K562 (cell line): Measurements from ENCODE around the gene CENPV. TPM values are rescaled to one million over a fixed set of nuclear protein-coding genes. Genes with fewer than 3 reads are reported as not detected.
A peak's percentile ranks its signal among the peaks of the same experiment; 100 is the strongest.

Experiments
- FIP1L1 ChIP-seq: fragments of 200-400 bp; formaldehyde crosslinking; IDR thresholded peaks from 2 replicates; pipeline ENCODE4 v1.6.1; 2018; ENCODE audit warnings: mild to moderate bottlenecking, low read depth, low read length; ENCODE audit not compliant: poor library complexity, severe bottlenecking
- FOXJ2 ChIP-seq: fragments of 200-800 bp; sonication (Bioruptor generic); IDR thresholded peaks from 2 replicates; pipeline ENCODE4 v1.6.1; 2016; ENCODE audit warnings: missing genetic modification characterization, missing compliant biosample characterization
- KLF16 ChIP-seq: IDR thresholded peaks from 2 replicates; pipeline ENCODE4 v1.6.1; 2016; ENCODE audit warnings: antibody characterized with exemption
- RBM15 ChIP-seq: fragments of 200-400 bp; formaldehyde crosslinking; IDR thresholded peaks from 2 replicates; pipeline ENCODE4 v1.6.1; 2018; ENCODE audit warnings: mild to moderate bottlenecking, low read length, moderate library complexity; ENCODE audit not compliant: insufficient read depth
- SIRT6 ChIP-seq: IDR thresholded peaks from one replicate; pipeline ENCODE4 v1.6.1; 2012; ENCODE audit warnings: low read depth, mild to moderate bottlenecking, control low read depth, inconsistent platforms, low read length, moderate library complexity
- ZNF347 ChIP-seq: fragments of 450-650 bp; formaldehyde crosslinking; IDR thresholded peaks from 2 replicates; pipeline ENCODE4 v1.4.0; 2020; ENCODE audit warnings: low read depth, mild to moderate bottlenecking, moderate library complexity
- polyA plus RNA-seq, 8 experiments: library from polyadenylated mRNA; depleted of rRNA in 4 of 8; stranded (reverse) in 5 of 8; unstranded in 3 of 8; fragments of >200 nt; fragmentation: Nextera tagmentation in 2 of 8; fragmentation: Illumina TruSeq in 1 of 8; extraction: Ambion mirVana in 2 of 8; extraction: Trizol in 1 of 8; gene quantifications; 2 replicates each; pipeline versions ENCODE4 v1.2.1 to v1.2.3, GENCODE V29; 2011 to 2014; ENCODE audit warnings: inconsistent platforms in 1 of 8, missing spikeins in 1 of 8
- total RNA-seq, 7 experiments: library from RNA; depleted of rRNA in 6 of 7; stranded (reverse); fragments of >200 nt in 6 of 7; fragmentation: Illumina TruSeq in 2 of 7; extraction: Trizol in 2 of 7; gene quantifications; 2 replicates each; pipeline versions ENCODE4 v1.2.1 to v1.2.3, GENCODE V29; 2011 to 2021; ENCODE audit warnings: low replicate concordance in 1 of 7
- TF ChIP-seq, protein P1 (sequence below), 2 experiments: fragments of 450-650 bp in 1 of 2; sonication (generic) in 1 of 2; formaldehyde crosslinking in 1 of 2; IDR thresholded peaks; 2 replicates each; pipeline versions ENCODE4 v1.7.1 to v1.9.0; 2016 to 2022; ENCODE audit warnings: inconsistent platforms in 1 of 2, mild to moderate bottlenecking in 1 of 2, missing genetic modification reagents in 1 of 2
- TF ChIP-seq, protein P2 (sequence below): sonication (generic); formaldehyde crosslinking; IDR thresholded peaks from 2 replicates; pipeline ENCODE4 v1.8.1; 2022; ENCODE audit warnings: missing genetic modification reagents
- TF ChIP-seq, protein P3 (sequence below), 2 experiments: IDR thresholded peaks; 2 replicates each; pipeline ENCODE4 v1.6.1; 2012; ENCODE audit warnings: improper control_type of control experiment in 2 of 2, low read depth in 2 of 2, low read length in 2 of 2, borderline replicate concordance in 1 of 2

The CENPV gene
- total and polyA plus RNA-seq, 9 of the 15 experiments (the other 6 are each of a cell fraction or from before 2014, with no cell fraction given): 17.8 to 131 (median 89.3) TPM

DNA sequence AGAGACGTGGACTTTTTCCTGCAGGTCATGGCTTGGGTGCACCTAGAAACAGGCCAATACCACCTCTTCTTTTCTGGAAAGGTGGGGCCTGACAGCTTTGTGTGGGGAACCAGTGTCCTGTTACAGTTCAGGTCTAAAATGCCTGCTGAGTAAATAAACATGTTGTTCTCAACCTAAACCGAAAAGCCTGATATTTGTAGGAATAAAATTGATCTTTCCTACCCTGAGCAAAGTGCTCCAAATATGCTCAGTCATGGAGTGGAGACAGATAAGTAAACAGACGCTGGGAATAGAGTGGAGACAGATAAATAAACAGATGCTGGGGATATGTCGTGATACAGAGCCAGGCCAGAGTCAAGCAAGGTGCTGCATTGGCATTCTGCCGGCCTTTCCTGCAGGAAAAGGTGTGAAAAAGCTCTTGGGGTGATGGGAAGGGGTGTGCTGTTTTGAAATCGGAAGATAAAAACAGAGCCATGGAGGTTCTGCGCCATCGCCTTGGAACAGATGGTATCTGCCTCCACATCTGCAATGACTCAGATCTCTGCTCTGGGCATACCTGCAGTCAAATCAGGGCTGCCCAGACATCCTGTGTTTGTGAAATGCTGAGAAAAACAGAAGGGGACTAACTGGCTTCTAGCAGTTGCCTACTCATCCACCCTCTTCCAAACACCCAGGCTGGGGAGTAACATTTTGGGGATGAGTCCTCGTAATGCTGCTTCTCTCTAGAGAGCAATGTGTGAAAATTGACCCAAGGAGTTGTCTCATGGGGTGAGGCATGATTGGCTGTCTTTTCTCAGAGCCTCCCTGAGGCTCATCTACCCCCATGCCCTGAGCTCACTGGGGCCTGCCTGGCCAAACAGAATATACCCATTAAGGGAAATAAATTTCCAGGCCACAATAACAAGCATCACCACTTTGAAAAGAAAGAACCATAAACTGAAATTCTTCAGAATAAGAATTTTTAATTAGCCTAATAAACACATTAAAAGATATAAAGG is 45.3 kb upstream of the CENPV start (continued):
- TF ChIP-seq, protein P1, sequence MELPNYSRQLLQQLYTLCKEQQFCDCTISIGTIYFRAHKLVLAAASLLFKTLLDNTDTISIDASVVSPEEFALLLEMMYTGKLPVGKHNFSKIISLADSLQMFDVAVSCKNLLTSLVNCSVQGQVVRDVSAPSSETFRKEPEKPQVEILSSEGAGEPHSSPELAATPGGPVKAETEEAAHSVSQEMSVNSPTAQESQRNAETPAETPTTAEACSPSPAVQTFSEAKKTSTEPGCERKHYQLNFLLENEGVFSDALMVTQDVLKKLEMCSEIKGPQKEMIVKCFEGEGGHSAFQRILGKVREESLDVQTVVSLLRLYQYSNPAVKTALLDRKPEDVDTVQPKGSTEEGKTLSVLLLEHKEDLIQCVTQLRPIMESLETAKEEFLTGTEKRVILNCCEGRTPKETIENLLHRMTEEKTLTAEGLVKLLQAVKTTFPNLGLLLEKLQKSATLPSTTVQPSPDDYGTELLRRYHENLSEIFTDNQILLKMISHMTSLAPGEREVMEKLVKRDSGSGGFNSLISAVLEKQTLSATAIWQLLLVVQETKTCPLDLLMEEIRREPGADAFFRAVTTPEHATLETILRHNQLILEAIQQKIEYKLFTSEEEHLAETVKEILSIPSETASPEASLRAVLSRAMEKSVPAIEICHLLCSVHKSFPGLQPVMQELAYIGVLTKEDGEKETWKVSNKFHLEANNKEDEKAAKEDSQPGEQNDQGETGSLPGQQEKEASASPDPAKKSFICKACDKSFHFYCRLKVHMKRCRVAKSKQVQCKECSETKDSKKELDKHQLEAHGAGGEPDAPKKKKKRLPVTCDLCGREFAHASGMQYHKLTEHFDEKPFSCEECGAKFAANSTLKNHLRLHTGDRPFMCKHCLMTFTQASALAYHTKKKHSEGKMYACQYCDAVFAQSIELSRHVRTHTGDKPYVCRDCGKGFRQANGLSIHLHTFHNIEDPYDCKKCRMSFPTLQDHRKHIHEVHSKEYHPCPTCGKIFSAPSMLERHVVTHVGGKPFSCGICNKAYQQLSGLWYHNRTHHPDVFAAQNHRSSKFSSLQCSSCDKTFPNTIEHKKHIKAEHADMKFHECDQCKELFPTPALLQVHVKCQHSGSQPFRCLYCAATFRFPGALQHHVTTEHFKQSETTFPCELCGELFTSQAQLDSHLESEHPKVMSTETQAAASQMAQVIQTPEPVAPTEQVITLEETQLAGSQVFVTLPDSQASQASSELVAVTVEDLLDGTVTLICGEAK (IDR thresholded peaks at IDR 0.05): 0 out of 2 replicates have a peak, but pooled peaks have one; percentile 11
- TF ChIP-seq, protein P1 (CRISPR knock-in tag; IDR thresholded peaks at IDR 0.05): no peak
- TF ChIP-seq RBM15 (no peak), SIRT6 (no peak), ZNF347 (CRISPR knock-in tag) (no peak), FOXJ2 (tag) (peak; percentile 53; the same call in 1 of the 2 replicates), KLF16 (peak; percentile 84), FIP1L1 (no peak)
- TF ChIP-seq, protein P2, sequence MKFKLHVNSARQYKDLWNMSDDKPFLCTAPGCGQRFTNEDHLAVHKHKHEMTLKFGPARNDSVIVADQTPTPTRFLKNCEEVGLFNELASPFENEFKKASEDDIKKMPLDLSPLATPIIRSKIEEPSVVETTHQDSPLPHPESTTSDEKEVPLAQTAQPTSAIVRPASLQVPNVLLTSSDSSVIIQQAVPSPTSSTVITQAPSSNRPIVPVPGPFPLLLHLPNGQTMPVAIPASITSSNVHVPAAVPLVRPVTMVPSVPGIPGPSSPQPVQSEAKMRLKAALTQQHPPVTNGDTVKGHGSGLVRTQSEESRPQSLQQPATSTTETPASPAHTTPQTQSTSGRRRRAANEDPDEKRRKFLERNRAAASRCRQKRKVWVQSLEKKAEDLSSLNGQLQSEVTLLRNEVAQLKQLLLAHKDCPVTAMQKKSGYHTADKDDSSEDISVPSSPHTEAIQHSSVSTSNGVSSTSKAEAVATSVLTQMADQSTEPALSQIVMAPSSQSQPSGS (CRISPR knock-in tag): no peak
- TF ChIP-seq, protein P3, sequence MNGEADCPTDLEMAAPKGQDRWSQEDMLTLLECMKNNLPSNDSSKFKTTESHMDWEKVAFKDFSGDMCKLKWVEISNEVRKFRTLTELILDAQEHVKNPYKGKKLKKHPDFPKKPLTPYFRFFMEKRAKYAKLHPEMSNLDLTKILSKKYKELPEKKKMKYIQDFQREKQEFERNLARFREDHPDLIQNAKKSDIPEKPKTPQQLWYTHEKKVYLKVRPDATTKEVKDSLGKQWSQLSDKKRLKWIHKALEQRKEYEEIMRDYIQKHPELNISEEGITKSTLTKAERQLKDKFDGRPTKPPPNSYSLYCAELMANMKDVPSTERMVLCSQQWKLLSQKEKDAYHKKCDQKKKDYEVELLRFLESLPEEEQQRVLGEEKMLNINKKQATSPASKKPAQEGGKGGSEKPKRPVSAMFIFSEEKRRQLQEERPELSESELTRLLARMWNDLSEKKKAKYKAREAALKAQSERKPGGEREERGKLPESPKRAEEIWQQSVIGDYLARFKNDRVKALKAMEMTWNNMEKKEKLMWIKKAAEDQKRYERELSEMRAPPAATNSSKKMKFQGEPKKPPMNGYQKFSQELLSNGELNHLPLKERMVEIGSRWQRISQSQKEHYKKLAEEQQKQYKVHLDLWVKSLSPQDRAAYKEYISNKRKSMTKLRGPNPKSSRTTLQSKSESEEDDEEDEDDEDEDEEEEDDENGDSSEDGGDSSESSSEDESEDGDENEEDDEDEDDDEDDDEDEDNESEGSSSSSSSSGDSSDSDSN (IDR thresholded peaks at IDR 0.05; ENCODE audit: borderline replicate concordance in 1 of 2, low read depth in 2 of 2, low read length in 2 of 2): no peak
